ENCODE data around the gene PPARA.
A peak's percentile ranks its signal among the peaks of the same experiment; 100 is the strongest.

The PPARA gene

GRCh38 chr22:46150034-46150654, at the start of gene PPARA:
Gene PPARA (plus strand): TSS chr22:46150526. CDS start chr22:46198384, 47,858 bp downstream.
- peak; percentile 69 for DNase-seq

- DNase-seq: no peak
Measured at GRCh38 chr22:46102159-46102558, 48.2 kb upstream of the PPARA start.

GRCh38 chr22:46102752-46103151, 47.6 kb upstream of the PPARA start:
- no peak for DNase-seq

GRCh38 chr22:46103181-46103580, 47.1 kb upstream of the PPARA start:
- DNase-seq: no peak

- DNase-seq: no peak
Measured at GRCh38 chr22:46103664-46104063, 46.7 kb upstream of the PPARA start.

GRCh38 chr22:46104170-46104880, 46.0 kb upstream of the PPARA start:
- DNase-seq: no peak

GRCh38 chr22:46104881-46105493, 45.3 kb upstream of the PPARA start:
- no peak for DNase-seq

GRCh38 chr22:46105494-46106278, 44.6 kb upstream of the PPARA start:
- no peak for DNase-seq

- no peak for DNase-seq
Measured at GRCh38 chr22:46106279-46107022, 43.9 kb upstream of the PPARA start.

GRCh38 chr22:46107089-46107664, 43.1 kb upstream of the PPARA start:
- DNase-seq: no peak

GRCh38 chr22:46107753-46108563, 42.4 kb upstream of the PPARA start:
- DNase-seq: no peak

- DNase-seq: no peak
Measured at GRCh38 chr22:46108564-46109473, 41.5 kb upstream of the PPARA start.

- no peak for DNase-seq
Measured at GRCh38 chr22:46109474-46110003, 40.8 kb upstream of the PPARA start.

GRCh38 chr22:46110215-46110614, 40.1 kb upstream of the PPARA start:
- DNase-seq: no peak

- no peak for DNase-seq
Measured at GRCh38 chr22:46111645-46112306, 38.5 kb upstream of the PPARA start.

GRCh38 chr22:46112405-46112804, 37.9 kb upstream of the PPARA start:
- DNase-seq: no peak

- no peak for DNase-seq
Measured at GRCh38 chr22:46113110-46113909, 37.0 kb upstream of the PPARA start.

GRCh38 chr22:46113910-46114517, 36.3 kb upstream of the PPARA start:
- no peak for DNase-seq

All from cortex of kidney (tissue), 1 donor.